Inflammatory macrophage treated with lipopolysaccharide for 1 hour (primary cell): ENCODE data around the gene DDX41.

Experiments
- DNase-seq, 2 donors: peaks; one replicate each; pipeline ENCODE4 v3.0.0-alpha.2; 2020 to 2022

The DDX41 gene

DNA sequence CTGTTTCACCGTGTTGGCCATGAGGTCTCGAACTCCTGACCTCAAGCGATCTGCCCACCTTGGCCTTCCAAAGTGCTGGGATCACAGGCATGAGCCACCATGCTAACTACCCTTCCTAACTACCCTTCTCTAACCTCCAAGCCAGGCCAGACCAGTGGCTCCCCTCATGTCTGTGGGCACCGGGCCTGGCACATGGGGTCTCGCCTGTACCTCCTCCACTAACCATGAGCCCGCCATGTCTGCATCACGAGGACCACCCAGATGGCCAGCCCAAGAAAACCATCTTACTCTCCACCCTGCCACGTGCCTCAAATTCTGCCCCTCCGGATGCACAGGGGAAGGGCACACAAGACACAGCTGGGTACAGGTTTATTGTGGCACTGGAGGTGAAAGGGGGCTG lies 33.7 kb downstream of the DDX41 start:
- DNase-seq: no peak

- DNase-seq: no peak
These were observed 34.4 kb downstream of the DDX41 start for GRCh38 chr5:177482359-177482795.

- peak; percentile 41 for DNase-seq
These were observed 37.0 kb downstream of the DDX41 start for GRCh38 chr5:177479774-177480173.

DNA sequence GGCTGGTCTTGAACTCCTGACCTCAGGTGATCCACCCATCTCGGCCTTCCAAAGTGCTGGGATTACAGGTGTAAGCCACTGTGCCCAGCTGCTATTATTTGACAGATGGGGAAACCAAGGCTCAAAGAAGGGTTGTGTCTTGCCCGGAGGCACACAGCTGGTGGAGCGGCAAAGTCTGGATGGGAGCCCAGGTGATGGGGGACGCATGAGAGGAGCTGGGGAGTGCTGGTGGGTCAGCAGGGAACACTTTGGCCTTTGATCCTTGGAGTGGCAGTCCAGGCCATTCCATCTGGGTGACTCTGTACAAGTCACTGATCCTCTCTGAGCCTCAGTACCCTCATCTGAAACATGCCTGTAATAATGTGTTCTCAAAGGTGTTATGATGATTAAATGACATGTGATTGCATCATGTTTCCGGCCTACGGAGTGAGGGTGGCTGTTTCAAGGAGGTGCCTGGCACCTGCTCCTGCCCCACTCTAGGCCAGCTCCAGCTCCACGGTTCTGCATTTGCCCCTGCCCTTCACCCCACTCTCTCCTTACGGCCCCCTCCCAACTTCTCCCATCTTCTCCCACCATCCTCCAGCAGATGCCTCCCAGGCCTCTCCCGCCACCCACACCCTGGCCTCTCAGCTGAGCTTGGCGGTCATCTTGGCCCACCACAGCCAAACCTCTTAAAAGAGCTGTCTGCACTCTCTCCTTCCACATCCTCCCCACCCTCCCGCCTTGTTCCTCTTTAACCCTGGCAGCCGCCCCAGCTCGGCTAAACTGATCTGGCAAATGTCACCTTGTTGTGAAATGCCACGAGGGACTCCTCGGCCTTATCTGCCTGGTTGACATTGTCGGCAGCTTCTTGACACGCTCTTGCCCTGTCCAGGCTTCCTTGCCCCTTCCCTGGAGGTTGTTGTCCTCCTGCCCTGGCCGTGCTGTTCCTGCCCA lies 37.8 kb downstream of the DDX41 start:
- peak; percentile 67 to 76 for DNase-seq

DNA sequence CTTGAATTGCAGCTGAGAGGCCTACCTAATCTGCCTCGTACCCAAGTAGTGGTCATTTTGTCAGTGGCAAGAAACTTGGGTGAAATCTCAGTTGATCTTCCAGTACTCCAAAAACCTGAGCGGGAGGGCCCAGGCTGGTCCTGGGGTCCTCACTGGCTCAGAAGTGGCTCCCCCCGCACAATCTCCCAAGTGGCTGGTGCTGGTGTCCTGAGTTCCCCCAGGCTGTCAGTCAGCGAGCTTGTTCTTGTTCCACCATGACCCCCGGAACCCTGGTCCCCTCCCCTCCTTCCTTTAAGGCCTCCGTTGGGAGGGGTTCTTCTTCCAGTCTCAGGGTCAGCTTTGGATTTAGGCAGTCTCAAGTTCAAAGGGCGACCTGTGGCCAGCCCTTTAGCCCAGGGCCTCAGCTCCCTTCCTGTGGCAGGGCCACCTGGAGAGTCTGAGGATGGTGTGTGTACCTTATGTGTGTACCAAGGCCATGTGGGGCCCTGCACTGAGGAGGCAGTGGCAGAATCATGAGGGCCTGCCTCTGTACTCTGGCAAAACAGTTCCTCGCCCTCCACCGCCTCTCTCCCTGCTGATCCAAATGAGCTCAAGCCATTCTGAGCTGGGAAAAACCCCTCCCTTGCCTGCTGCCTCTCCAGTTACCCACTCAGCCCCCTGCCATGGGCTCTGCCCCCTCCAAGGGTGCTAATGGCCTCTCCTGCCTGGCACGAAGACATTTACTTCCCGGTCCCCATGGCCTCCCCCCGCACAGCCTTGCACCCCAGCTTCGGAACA lies 38.9 kb downstream of the DDX41 start:
- no peak for DNase-seq

DNA sequence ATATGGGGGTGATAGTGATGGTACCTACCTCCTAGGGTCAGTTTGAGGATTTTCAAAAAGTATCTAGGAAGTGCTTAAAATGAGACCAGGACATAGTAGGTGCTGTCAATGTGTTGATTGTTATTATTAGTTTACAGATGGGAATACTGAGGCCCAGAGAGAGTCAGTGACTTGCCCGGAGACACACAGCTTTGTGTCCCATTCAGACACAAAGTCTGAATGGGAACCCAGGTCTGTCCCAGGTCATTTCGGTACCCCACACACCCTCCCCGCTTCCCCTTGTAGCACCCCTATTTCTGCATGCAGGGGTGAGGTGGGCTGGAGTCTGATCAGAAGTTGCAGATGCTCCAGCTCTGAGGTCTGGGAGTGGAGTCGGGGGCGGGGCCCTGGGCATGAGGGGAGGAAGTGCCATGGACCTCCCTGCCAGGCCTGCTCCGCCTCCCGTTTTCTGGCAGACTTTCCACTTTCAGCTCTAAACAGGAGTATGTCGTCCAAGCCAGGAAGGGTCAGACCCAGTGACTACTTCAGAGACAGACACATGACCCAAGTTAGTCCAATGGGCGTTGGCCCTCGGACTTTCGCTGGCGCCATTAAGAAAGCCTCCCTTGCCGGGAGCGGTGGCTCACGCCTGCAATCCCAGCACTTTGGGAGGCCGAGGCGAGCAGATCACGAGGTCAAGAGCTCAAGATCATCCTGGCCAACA lies 40.1 kb downstream of the DDX41 start:
- no peak for DNase-seq

DNA sequence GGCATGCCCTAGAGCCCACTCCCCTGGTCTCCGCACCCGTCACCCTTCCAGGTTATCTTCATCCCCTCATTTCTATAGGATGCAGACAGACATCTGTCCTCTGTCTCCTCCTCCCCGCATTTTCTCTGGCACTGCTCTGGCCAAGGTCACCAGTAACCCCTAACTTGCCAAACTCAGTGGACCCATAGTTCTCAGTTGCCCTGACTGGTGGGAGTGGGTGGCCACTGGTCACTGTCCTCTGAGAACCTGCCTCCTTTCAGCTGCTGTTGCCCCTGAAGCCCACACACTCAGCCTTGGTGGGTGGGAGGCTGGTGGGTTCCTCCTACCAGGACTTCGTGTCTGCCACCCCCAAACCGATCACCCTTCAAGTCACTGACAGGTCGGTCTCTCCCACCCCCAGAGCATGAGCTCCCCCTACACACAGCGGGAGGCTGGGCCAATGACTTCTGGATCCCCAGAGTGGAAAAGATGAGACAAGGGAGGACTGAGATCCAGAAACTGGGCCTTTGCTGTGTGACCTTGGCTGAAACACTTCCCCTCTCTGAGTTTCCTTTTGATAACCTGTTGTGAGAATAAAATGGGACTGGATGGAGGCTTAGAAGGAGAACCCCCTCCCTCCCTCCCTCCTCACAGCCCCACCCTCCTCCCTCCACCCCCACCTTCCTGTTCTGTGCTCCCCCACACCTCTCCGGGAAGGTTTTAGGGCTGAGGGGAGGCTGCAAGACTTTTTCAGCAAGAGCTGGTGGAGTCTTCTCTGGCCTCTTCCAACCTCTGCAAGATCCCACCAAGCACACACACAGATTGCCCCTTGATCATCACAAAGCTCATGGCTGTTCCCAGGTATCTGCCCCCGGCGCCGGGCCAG lies 41.0 kb downstream of the DDX41 start:
- DNase-seq: no peak

DNA sequence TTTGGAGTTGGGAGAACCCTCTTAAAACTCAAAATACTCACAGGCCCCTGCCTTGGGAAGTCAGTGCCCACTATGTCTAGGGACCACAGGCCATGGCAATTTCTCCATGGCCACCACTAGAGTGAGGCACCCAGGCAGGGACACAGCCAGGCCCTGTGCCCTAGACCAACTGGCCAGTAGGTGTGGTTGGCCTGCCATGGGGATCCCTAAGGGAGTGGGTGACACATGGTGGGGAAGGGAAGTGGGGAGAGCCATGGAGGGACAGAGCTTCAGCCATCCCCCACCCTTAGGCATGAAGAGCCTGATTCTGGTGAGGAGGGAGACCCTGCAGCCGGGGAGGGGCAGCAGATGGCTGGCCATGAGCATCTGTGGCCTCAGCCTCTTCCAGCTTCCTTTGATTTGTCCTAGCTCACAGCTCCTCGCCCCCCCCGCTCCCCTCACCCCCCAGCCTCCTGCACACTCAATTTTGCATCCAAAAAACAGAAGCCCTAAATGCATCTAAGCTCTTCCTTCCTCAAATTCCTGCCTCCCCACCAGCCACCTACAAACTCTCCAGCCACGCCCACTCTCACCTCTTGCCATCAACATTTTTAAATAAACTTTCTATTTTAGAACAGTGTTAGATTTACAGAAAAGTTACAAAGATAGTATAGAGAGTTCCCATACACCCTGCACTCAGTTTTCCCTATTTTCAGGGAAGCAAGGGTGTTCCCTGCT lies 41.8 kb downstream of the DDX41 start:
- no peak for DNase-seq

GRCh38 chr5:177474002-177474476 lies 42.7 kb downstream of the DDX41 start:
- DNase-seq: no peak

DNA sequence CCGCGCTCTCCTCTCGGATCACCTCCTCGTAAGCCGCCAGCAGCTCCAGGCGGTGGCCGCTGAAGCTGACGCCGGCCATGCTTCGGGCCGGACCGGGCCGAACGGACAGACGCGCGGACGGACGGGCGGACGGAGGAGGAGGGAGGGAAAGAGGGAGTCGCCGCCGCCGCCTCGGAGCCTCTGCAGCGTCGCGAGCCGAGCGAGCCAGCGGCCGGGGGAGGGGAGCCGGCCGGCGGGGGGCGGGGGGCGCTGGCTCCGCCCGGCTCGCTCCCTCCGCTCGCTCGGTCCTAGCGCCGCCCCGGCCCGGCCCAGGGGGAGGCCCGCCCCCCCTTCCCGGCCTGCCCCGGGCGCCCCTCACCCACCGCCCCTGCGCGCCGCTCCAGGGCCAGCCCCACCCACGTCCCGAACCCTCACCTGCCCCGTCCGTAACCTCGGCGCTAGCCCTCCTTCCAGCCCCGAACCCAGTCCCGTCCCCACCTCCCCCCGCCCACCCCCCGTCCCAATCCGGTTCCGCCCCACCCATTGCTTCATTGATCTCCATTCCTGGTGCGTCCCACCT lies 43.2 kb downstream of the DDX41 start, which contains the start of gene DBN1:
TSS of gene DBN1 (minus strand) at position 192 of the 559 bp plus-strand sequence. CDS start at position 79, 113 bp downstream.
- DNase-seq: no peak

- no peak for DNase-seq
These were observed 44.0 kb downstream of the DDX41 start for GRCh38 chr5:177472460-177473442.

GRCh38 chr5:177471610-177472356 lies 45.0 kb downstream of the DDX41 start:
- no peak for DNase-seq

GRCh38 chr5:177470759-177471536 lies 45.8 kb downstream of the DDX41 start:
- DNase-seq: no peak

GRCh38 chr5:177469750-177470525 lies 46.8 kb downstream of the DDX41 start:
- DNase-seq: no peak

DNA sequence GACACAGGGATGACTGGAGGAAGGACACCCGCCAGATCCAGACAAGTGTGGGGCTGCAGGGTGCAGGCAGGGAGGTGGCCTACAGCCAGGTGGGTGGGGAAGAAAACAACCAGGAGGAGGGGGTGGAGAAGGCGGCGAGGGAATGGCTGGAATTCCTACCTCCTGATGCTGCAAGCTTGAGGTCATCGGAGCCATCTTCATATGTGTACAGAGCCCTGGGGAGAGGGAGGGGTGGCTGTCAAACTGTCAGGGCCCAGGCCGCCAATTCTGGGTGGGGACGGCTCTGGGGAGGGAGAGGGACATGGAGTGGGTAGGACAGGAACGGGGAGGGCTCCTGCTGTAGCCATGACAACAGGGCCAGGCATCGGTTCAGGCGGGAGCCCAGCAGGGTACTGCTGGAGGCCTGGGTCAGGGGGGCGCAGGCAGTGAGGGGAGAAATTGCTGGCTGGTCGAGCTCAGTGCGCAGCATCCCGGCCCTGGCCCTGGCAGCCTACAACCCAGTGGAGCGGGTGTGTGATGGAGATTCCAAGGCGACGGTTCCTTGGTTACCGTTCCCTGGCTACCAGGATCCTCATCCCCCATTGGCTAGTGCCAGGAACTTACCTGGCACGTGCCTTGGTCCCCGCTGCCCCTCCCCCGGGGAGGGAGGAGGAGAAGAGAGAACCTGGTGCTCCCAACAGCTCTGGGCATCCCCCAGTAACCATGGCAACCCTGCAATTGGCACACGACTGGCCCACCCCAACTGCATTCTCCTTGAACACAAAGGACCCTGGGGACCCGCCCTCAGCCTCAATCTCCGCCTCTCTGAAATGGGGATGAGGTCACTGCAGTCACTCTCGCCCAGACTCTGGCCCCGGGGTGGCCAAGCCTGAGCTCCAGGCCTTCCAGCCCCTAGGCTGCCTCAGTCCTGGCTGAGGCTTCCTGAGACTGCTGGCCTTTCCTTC lies 47.8 kb downstream of the DDX41 start:
- no peak for DNase-seq

DNA sequence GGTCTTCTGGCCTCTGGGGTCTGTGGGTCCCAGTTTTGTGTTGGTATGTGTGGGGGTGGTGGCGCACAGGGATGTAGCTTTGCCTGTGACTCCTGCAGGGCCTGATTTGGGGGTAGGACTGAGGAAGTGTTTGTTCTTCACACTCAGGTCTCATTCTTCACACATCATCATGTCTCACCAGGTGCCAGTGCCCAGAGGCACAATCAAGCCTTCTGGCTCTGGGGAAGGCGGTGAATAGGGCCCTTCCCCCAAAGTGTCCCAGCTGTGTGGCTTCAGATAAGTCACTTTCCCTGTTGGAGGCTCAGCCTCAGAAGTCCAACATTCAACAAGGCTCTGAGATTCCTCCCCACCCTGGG lies 48.5 kb downstream of the DDX41 start:
- DNase-seq: no peak
